Hepatocyte (in vitro differentiated cells): Measurements from ENCODE around the gene OR51B5. TPM values are rescaled to one million over a fixed set of nuclear protein-coding genes. Genes with fewer than 3 reads are reported as not detected.

Experiments used
- DNase-seq: peaks from one replicate; pipeline ENCODE4 v3.0.0-alpha.2; 2016; ENCODE audit warnings: low spot score
- H2AFZ ChIP-seq: fragments of 200-600 bp; sonication (generic); 2 replicates; pipeline ENCODE4 v1.6.0; 2016; ENCODE audit warnings: antibody characterized with exemption, mild to moderate bottlenecking
- H3K27ac ChIP-seq: fragments of 200-600 bp; sonication (generic); 2 replicates; pipeline ENCODE4 v1.5.1; 2016; ENCODE audit warnings: mild to moderate bottlenecking
- H3K27me3 ChIP-seq: fragments of 200-600 bp; sonication (generic); 2 replicates; pipeline ENCODE4 v1.6.1; 2016
- H3K36me3 ChIP-seq: fragments of 200-600 bp; sonication (generic); replicated peaks from 2 replicates; pipeline ENCODE4 v1.5.1; 2016; ENCODE audit warnings: low read depth; ENCODE audit not compliant: insufficient read depth
- H3K4me1 ChIP-seq: fragments of 200-600 bp; sonication (generic); 2 replicates; pipeline ENCODE4 v1.5.1; 2016; ENCODE audit warnings: mild to moderate bottlenecking, moderate library complexity; ENCODE audit not compliant: insufficient read depth
- H3K4me2 ChIP-seq: fragments of 200-600 bp; sonication (generic); 2 replicates; pipeline ENCODE4 v1.6.0; 2016
- H3K4me3 ChIP-seq: fragments of 200-600 bp; sonication (generic); 2 replicates; pipeline ENCODE4 v1.5.1; 2016; ENCODE audit warnings: mild to moderate bottlenecking
- H3K79me2 ChIP-seq: fragments of 200-600 bp; sonication (generic); 2 replicates; pipeline ENCODE4 v1.6.0; 2017; ENCODE audit warnings: mild to moderate bottlenecking
- H3K9me2 ChIP-seq: fragments of 200-600 bp; sonication (generic); replicated peaks from 2 replicates; pipeline ENCODE4 v1.6.0; 2017; ENCODE audit warnings: mild to moderate bottlenecking; ENCODE audit not compliant: insufficient read depth
- H3K9me3 ChIP-seq: fragments of 200-600 bp; sonication (generic); 2 replicates; pipeline ENCODE4 v1.5.1; 2016; ENCODE audit warnings: low read depth, mild to moderate bottlenecking
- H4K20me1 ChIP-seq: fragments of 200-600 bp; sonication (generic); 2 replicates; pipeline ENCODE4 v1.6.0; 2016; ENCODE audit warnings: mild to moderate bottlenecking; ENCODE audit not compliant: insufficient read depth, poor library complexity, severe bottlenecking
- EZH2 ChIP-seq: fragments of 200-600 bp; sonication (generic); IDR thresholded peaks from 2 replicates; pipeline ENCODE4 v1.6.1; 2016; ENCODE audit warnings: antibody characterized with exemption, mild to moderate bottlenecking, borderline replicate concordance
- EZH2phosphoT487 ChIP-seq: fragments of 200-600 bp; sonication (generic); IDR thresholded peaks from one replicate; pipeline ENCODE4 v1.6.1; 2018; ENCODE audit warnings: antibody characterized with exemption, mild to moderate bottlenecking, low read depth, moderate library complexity; ENCODE audit not compliant: unreplicated experiment, severe bottlenecking
- WGBS: methylation state at CpG from one replicate; pipeline ENCODE4 v1.1.6; 2016; ENCODE audit warnings: low lambda C conversion rate; ENCODE audit errors: missing lambda C conversion rate; 5-methylcytosine and 5-hydroxymethylcytosine counted together
- polyA plus RNA-seq: library from polyadenylated mRNA; unstranded; fragments of >200 nt; fragmentation: Nextera tagmentation; extraction: Ambion mirVana; gene quantifications from 2 replicates; pipeline ENCODE4 v1.2.1, GENCODE V29; 2016
- total RNA-seq: library from RNA; depleted of rRNA; stranded (reverse); fragments of >200 nt; gene quantifications from 2 replicates; pipeline ENCODE4 v1.2.3, GENCODE V29; 2014
- TF ChIP-seq, protein P1 (sequence below): fragments of 200-600 bp; sonication (generic); IDR thresholded peaks from 2 replicates; pipeline ENCODE4 v1.5.1; 2016; ENCODE audit warnings: antibody characterized with exemption, mild to moderate bottlenecking; ENCODE audit not compliant: poor library complexity

Gene OR51B5, protein sequence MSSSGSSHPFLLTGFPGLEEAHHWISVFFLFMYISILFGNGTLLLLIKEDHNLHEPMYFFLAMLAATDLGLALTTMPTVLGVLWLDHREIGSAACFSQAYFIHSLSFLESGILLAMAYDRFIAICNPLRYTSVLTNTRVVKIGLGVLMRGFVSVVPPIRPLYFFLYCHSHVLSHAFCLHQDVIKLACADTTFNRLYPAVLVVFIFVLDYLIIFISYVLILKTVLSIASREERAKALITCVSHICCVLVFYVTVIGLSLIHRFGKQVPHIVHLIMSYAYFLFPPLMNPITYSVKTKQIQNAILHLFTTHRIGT
- total RNA-seq (0.20 TPM in 1 of 2 replicates, not detected in the other), polyA plus RNA-seq (not detected in 2 replicates)

DNA sequence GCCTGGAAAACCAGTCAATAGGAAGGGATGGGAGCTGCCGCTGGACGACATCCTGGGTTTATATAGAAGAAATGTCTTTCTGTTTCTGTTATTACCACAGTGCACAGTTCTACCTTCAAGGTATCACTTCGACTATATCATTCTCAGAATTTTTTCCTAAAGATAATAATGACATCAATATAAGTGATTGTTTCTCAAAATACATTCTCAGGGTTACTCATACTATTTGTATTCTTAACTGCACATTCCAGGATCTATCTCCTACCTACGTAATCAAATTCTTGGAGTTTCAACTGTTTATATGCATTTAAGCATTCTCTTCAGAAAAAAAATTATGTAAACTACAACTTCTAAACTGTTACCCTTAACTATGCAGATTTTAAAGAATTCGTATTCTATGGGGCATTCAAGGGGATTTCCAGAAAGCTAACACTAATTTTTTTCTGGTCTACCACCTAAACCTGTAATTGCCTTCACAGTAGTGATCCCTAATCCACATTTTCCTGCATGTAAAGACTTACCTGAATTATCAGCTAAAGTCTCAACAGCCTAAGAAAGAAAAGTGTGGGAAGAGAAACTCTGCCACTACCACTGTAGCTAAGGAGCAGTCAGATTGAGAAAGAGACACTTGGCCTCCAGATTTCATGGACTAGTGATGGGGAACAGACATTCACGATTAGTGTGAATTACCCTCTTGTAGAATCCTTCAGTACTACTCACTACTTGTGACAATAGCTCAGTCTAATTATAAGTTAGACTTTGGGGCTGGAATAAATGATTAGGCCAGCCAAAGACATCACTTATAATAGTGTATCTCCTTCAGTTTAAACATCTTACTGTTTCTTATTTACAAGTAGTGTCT is at the start of gene OR51B5:
Gene OR51B5, minus strand, starts transcription at position 51 of the 862 bp plus-strand sequence. Its CDS starts 0 bp downstream, at position 51.
- no peak for DNase-seq
- no peak within 1 kb of the TSS for H3K27ac ChIP-seq
- no peaks in the 10 kb centered on the region for H3K9me2 ChIP-seq
- no peak within 1 kb of the TSS for H3K4me2 ChIP-seq
- H4K20me1 ChIP-seq, result no peaks in the 10 kb centered on the region
- no peak within 1 kb of the TSS for H3K4me3 ChIP-seq
- H3K9me3 ChIP-seq, result no peaks in the 10 kb centered on the region
- H3K27me3 ChIP-seq, result no peaks in the 10 kb centered on the region
- no peaks in the 10 kb centered on the region for H3K36me3 ChIP-seq
- 81% methylated on average over 6 of the region's 6 CpGs for WGBS
- no peaks in the 10 kb centered on the region for H3K4me1 ChIP-seq
- no peak for TF ChIP-seq EZH2phosphoT487
- no peak for TF ChIP-seq EZH2
- TF ChIP-seq, protein P1, sequence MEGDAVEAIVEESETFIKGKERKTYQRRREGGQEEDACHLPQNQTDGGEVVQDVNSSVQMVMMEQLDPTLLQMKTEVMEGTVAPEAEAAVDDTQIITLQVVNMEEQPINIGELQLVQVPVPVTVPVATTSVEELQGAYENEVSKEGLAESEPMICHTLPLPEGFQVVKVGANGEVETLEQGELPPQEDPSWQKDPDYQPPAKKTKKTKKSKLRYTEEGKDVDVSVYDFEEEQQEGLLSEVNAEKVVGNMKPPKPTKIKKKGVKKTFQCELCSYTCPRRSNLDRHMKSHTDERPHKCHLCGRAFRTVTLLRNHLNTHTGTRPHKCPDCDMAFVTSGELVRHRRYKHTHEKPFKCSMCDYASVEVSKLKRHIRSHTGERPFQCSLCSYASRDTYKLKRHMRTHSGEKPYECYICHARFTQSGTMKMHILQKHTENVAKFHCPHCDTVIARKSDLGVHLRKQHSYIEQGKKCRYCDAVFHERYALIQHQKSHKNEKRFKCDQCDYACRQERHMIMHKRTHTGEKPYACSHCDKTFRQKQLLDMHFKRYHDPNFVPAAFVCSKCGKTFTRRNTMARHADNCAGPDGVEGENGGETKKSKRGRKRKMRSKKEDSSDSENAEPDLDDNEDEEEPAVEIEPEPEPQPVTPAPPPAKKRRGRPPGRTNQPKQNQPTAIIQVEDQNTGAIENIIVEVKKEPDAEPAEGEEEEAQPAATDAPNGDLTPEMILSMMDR, result no peak
- H2AFZ ChIP-seq, result no peak within 1 kb of the TSS
- H3K79me2 ChIP-seq, result no peaks in the 10 kb centered on the region

DNA sequence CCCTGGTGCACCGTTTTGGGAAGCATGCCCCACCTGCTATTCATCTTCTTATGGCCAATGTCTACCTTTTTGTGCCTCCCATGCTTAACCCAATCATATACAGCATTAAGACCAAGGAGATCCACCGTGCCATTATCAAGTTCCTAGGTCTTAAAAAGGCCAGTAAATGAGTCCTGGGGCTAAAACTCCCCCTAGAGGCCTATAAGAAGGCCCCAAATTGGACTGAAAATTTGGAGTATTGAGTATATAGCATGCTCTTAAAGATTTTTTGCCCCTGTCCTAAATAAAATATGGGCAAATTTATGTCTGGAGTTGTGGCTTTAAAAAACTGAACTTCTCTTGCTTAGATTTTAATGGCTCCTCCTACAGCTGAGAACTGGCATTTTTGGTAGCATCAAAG is 46.9 kb upstream of the OR51B5 start:
- Histone ChIP-seq H2AFZ (no peak overlapping the region), H3K27ac (no peak overlapping the region), H3K4me2 (no peak overlapping the region), H3K4me1 (no peaks in the 10 kb centered on the region), H3K36me3 (no peaks in the 10 kb centered on the region), H3K9me2 (no peaks in the 10 kb centered on the region), H4K20me1 (no peaks in the 10 kb centered on the region), H3K27me3 (no peaks in the 10 kb centered on the region), H3K79me2 (no peaks in the 10 kb centered on the region), H3K4me3 (no peak overlapping the region), H3K9me3 (no peaks in the 10 kb centered on the region)
- 71% methylated on average over 2 of the region's 2 CpGs for WGBS
- TF ChIP-seq EZH2phosphoT487, result no peak
- no peak for TF ChIP-seq EZH2
- TF ChIP-seq, protein P1, result no peak
- DNase-seq, result no peak

DNA sequence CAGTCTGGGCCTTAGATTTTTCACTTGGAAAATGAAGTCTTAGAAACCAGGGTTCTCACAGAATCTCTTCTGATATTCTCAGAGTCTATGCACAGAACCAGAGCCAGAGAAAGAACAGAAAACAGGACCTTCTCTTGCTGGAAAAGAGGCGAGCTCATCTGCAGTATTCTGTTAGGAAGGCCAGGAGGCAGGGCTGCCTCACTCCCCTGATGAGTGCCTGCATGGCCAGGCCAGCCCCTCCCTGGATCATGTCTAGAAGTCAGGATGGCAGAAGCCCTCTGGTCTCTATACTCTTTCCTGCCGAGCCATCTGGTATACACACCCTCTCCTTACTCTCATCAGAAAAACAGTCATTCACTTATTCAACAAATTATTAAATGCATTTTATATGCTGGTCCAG is 41.0 kb upstream of the OR51B5 start:
- no peaks in the 10 kb centered on the region for H3K9me2 ChIP-seq
- H3K27ac ChIP-seq, result no peak overlapping the region
- 78% methylated on average over 2 of the region's 2 CpGs for WGBS
- no peaks in the 10 kb centered on the region for H4K20me1 ChIP-seq
- no peak for DNase-seq
- H3K4me3 ChIP-seq, result no peak overlapping the region
- H3K79me2 ChIP-seq, result no peaks in the 10 kb centered on the region
- H3K27me3 ChIP-seq, result no peaks in the 10 kb centered on the region
- TF ChIP-seq, protein P1, result no peak
- TF ChIP-seq EZH2, result no peak
- no peak for TF ChIP-seq EZH2phosphoT487
- H3K4me2 ChIP-seq, result no peak overlapping the region
- H3K9me3 ChIP-seq, result no peaks in the 10 kb centered on the region
- no peaks in the 10 kb centered on the region for H3K36me3 ChIP-seq
- H2AFZ ChIP-seq, result no peak overlapping the region
- H3K4me1 ChIP-seq, result no peaks in the 10 kb centered on the region
